HG03558 (cell line): ENCODE data around the gene SMIM31.
A peak's percentile ranks its signal among the peaks of the same experiment; 100 is the strongest.

Experiments used
- ATAC-seq: cut with Tn5 transposase; IDR thresholded peaks from one replicate; pipeline ENCODE4 v1.9.1; 2021; ENCODE audit warnings: moderate number of reproducible peaks; ENCODE audit not compliant: unreplicated experiment; ENCODE audit errors: extremely low read depth

SMIM31 gene

DNA sequence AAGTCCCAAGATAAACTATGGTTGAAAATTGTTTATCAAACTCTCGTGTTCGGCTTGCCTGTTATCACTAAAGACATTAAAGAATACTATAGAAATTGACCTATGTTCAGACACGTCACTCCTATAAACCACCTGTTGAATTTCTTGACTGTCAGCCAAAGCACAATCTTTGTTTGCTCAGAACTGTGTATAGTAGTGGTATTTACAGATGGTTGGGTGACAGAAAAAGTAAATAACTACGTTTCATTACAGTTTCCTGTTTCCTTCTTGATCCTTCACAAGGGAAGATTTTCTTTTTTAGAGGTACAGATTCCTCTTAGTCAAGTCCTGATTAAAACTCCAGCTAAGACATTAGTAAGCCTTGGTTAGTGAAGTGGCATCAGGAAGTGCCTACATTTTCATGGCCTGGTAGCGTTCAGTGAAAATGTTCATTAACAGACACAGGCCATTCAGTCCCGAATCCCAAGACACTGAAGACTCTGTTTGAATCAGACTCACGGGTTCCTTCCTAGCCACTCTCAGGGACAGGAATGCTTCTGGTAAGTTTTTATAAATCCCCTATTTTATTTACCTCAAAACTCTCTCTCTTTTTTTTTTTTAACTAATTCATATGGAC, at the start of gene SMIM31:
SMIM31 (plus strand) TSS at position 259 of the 616 bp plus-strand sequence. CDS start 16,313 bp downstream, outside the sequence.
- ATAC-seq: no peak

DNA sequence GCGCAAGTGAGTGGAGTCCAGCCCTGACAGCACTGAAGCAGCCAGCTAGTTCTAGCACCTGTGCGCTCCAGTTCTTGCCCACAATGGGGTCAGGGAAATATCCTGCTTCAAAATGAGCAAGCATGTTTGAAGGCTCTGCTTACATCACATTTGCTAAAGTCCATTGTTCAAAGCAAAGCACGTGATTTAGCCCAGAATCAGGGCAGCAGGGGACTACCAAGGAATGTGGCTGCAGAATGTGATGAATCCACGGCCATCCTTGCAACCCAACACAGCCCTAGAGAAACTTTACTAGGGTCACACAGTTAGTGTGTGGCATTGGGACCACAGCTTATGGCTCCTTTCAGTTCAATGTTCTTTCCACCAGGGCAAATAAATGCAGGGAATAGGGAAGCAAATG, 47.3 kb upstream of the SMIM31 start:
- ATAC-seq: no peak

DNA sequence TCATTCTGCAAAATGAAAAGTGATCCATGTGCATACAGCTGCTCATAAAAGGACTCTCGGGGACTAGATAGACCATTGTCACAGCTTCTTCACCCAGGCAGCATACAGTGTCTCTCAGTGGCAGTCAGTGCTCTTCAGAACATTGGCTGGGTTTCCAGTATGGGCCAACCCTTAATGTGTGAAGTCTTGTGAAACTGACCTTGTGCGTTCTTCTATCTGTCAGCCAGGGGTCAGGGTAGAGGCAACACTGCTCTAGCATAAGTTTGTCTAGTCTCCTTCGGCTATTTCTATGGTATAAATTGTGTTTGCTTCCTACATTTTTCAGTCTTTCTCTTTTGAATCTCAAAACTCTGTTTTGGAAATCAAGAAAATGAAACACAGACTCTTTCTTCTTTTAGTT, 37.0 kb upstream of the SMIM31 start:
- no peak for ATAC-seq

- ATAC-seq: no peak
Measured at GRCh38 chr4:164718827-164719226, 35.1 kb upstream of the SMIM31 start.

- no peak for ATAC-seq
Measured at GRCh38 chr4:164725066-164725465, 28.9 kb upstream of the SMIM31 start.

GRCh38 chr4:164730705-164731393, 23.1 kb upstream of the SMIM31 start:
- ATAC-seq: no peak

GRCh38 chr4:164731827-164732474, 22.0 kb upstream of the SMIM31 start:
- ATAC-seq: peak; percentile 41

GRCh38 chr4:164734484-164734883, 19.4 kb upstream of the SMIM31 start:
- peak; percentile 48 for ATAC-seq

- no peak for ATAC-seq
Measured at GRCh38 chr4:164748375-164748774, 5.6 kb upstream of the SMIM31 start.

DNA sequence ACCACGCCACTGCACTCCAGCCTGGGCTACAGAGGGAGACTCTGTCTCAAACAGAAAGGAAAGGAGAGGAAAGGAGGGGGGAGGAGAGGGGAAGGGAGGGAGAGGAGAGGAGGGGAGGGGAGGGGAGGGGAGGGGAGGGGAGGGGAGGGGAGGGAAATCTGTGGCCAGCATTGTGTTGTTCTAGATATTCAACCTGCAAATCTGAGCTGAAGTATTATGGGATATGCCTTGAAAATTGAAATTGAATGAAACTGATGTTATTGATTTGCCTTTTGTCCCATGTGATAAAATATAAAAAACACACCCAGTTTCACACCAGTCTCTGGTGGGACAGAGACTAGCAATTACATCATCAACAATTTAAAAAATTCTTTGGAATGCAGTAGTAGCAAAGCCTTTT, 1.5 kb downstream of the SMIM31 start:
- no peak for ATAC-seq

DNA sequence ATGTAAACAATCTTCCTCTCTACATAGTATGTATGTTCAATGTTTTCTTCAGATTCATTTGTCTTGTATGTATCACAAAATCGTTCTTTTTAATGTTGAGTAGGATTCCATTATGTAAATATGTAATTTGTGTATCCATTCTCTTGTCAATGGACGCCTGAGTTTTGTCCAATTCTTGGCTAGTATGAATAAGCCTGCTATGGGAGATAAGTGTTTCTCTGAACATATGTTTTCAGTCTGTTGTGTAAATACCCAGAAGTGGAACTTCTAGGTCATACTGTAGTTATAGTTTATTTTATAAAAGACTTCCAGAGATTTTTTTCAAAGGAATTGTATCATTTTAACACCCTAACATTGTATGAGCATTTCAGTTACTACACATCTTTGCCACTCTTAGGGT, 2.8 kb downstream of the SMIM31 start:
- ATAC-seq: no peak

- no peak for ATAC-seq
Measured at GRCh38 chr4:164761241-164761640, 7.3 kb downstream of the SMIM31 start.

- ATAC-seq: no peak
Measured at GRCh38 chr4:164761746-164762275, 7.9 kb downstream of the SMIM31 start.

DNA sequence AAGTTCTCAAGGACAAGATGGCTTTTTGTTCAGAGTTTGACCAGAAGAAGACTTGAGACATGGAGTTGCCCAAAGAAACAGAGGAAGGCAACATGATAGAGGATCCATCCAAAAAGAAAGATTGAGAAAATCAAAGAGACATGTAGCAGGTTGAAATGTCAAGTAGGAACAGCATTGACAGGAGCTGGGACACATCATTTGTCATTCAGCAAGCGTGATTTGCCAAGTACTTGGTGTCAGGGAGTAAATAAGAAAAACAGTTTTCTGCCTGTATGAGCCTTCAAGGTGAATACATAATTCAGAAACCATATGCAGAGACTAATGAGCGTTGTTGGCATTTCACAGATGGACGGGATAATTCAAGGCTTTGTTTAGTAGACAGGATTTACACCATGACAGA, 11.2 kb downstream of the SMIM31 start:
- ATAC-seq: no peak

DNA sequence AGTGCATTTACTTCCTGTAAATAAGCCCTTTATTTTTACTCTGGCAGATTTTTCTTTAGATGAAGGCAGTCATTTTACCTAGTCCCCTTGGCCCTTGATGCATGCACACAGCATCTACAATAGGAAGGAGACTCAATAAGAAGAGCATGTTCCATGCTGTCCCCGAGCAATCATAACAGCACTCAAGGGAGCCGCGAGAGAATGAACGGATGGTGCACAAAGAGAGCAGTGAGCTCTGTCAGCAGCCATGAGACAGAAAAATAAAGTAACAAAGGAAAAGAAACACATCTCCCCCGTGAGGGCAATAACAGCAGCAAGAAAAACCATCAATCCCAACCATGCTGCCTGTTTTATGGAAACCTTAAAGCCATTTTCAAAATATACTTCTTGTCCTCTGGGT, 11.9 kb downstream of the SMIM31 start:
- no peak for ATAC-seq

DNA sequence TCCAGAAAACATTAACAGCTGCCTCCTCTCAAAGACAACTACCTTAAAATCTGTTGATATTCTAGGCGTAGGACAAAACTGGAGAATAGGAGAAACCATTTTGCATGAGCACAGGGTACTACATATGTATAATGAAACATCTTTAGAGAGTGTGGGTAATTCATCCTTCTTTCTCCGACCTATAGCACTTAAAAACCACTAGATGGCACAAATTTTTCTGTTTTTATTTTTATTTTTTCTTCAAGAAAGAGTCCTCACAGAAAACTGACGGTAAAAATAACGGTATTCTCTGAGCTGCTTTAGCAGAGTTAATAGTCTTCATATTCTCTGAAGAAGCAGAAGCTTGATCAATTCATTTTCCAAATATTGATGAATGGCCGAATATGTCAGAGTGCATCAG, 14.6 kb downstream of the SMIM31 start:
- no peak for ATAC-seq

- no peak for ATAC-seq
Measured at GRCh38 chr4:164770010-164770724, 16.2 kb downstream of the SMIM31 start.

DNA sequence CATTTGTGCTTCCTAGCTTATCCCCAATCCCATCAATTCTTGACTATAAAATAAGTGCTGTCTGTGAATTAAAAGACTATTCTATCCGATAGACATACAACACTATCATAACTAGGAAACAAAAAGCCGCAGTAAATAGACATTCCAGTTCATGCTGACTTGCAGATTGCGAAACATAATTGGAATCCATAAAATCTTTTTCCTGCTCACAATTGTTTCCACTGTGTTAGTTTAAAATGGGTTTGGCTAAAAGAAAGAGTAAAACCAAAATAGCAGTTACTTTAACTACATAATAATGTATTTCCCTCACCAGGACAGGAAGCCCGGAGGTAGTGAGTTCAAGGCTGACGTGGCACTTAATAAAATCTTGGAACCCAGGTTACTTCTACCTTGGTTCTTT, 17.2 kb downstream of the SMIM31 start:
- ATAC-seq: no peak

DNA sequence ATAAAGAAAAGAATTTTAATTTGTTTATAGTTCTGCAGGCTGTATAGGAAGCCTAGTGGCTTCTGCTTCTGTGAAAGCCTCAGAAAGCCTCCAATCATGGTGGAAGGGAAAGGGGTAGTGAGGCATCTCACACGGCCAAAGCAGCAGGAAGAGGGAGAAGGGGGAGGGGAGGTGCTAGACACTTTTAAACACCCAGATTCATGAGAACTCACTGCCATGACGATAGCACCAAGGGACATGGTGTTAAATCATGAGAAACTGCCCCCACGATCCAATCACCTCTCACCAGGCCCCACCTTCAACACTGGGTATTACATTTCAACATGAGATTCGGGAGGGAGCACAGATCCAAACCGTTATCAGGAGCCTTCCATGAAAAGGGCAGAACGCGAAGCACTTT, 18.1 kb downstream of the SMIM31 start:
- no peak for ATAC-seq

DNA sequence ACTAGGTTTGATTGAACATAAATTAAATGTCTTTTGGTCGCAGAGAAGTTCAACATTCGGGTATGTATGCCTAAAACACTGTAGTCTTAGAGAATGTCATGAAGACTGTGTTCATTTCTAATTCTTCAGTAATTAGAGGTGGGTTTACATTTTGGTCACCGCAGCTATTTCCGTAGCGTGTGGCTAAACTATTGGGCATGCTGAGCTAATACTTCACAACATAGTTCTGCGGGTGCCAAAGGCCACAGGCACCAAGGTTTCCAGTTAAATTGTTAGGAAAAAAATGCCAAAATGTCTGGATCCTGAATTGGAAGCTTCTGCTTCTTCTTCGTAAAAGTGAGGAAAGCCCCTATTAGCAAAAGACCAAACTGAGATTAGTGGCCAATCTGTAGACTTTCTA, 25.1 kb downstream of the SMIM31 start:
- ATAC-seq: no peak

DNA sequence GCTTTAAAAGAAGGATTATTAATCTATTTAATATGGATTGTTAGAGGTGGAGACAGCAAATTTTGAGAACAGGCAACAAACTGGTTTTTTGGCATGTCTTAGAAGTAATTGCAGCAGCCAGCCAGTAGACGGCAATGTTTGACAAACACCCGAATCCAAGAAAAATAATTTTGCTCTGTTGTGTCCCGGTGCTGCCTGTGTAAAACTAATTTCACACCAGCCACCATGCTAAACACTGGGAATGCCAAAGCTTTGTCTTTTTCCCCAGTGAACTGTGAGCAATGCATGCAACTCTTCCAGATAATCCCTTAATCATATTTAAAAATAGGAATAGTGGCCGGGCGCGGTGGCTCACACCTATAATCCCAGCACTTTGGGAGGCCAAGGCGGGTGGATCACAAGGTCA, 25.9 kb downstream of the SMIM31 start:
- no peak for ATAC-seq
